BLaER1 treated with 17β-estradiol and CSF1 and Interleukin-3, amounts not matched to agents 10 nM and 100 nM (cell line): ENCODE data around the gene KATNB1.

Experiments used
- H3K27ac ChIP-seq, 11 experiments: shearing (Covaris generic); formaldehyde crosslinking; 2 replicates each; pipeline ENCODE4 v1.8.1; 2022
- H3K27me3 ChIP-seq, 11 experiments: shearing (Covaris generic); formaldehyde crosslinking; 2 replicates each; pipeline ENCODE4 v1.8.1; 2022
- H3K36me3 ChIP-seq, 11 experiments: shearing (Covaris generic); formaldehyde crosslinking; 2 replicates each; pipeline ENCODE4 v1.8.1; 2022
- H3K4me1 ChIP-seq, 10 experiments: shearing (Covaris generic); formaldehyde crosslinking; 2 replicates each; pipeline ENCODE4 v1.8.1; 2022
- H3K4me2 ChIP-seq, 11 experiments: shearing (Covaris generic); formaldehyde crosslinking; 2 replicates each; pipeline ENCODE4 v1.8.1; 2022
- H3K4me3 ChIP-seq, 10 experiments: shearing (Covaris generic); formaldehyde crosslinking; 2 replicates each; pipeline ENCODE4 v1.8.1; 2022
- H3K9ac ChIP-seq, 11 experiments: shearing (Covaris generic); formaldehyde crosslinking; 2 replicates each; pipeline ENCODE4 v1.8.1; 2022
- H3K9me3 ChIP-seq, 11 experiments: shearing (Covaris generic); formaldehyde crosslinking; replicated peaks in 1 of 11; 2 replicates each; pipeline ENCODE4 v1.8.1; 2022
- H4K20me1 ChIP-seq, 11 experiments: shearing (Covaris generic); formaldehyde crosslinking; 2 replicates each; pipeline ENCODE4 v1.8.1; 2022
- Cebpa-rat ChIP-seq, 11 experiments: shearing (Covaris generic); IDR thresholded peaks; 2 replicates each; pipeline ENCODE4 v1.8.1; 2022

Gene KATNB1

GRCh38 chr16:57785924-57786323 is 50.4 kb downstream of the KATNB1 start:
- Histone ChIP-seq H3K4me3 (no peak overlapping the region), H3K27me3 (no peaks in the 10 kb centered on the region), H3K36me3 (peaks cover 0 to 100% (median 16%) of the 10 kb centered on the region in 11 experiments; a peak in 12 of 22 replicates), H3K4me2 (no peak overlapping the region), H3K4me1 (peaks cover 3 to 19% (median 8%) of the 10 kb centered on the region in 10 experiments), H4K20me1 (peaks cover 0 to 92% (median 0%) of the 10 kb centered on the region in 11 experiments; a peak in 6 of 22 replicates), H3K9ac (no peak overlapping the region), H3K27ac (no peak overlapping the region), H3K9me3 (no peaks in the 10 kb centered on the region)
- no peak for TF ChIP-seq Cebpa-rat (IDR thresholded peaks at IDR 0.05)

GRCh38 chr16:57786632-57787518 is 51.3 kb downstream of the KATNB1 start:
- H3K27me3 ChIP-seq: no peaks in the 10 kb centered on the region
- H3K36me3 ChIP-seq: peaks cover 0 to 100% (median 13%) of the 10 kb centered on the region in 11 experiments; a peak in 13 of 22 replicates
- no peak overlapping the region for H3K4me3 ChIP-seq
- H3K9ac ChIP-seq: no peak overlapping the region
- peaks cover 13 to 27% (median 15%) of the 10 kb centered on the region in 10 experiments for H3K4me1 ChIP-seq
- peaks cover 0 to 92% (median 0%) of the 10 kb centered on the region in 11 experiments; a peak in 6 of 22 replicates for H4K20me1 ChIP-seq
- H3K4me2 ChIP-seq: no peak overlapping the region
- TF ChIP-seq Cebpa-rat (IDR thresholded peaks at IDR 0.05): no peak
- H3K9me3 ChIP-seq: no peaks in the 10 kb centered on the region
- no peak overlapping the region for H3K27ac ChIP-seq

GRCh38 chr16:57787519-57787905 is 51.9 kb downstream of the KATNB1 start:
- no peak overlapping the region for H3K27ac ChIP-seq
- peaks cover 0 to 100% (median 13%) of the 10 kb centered on the region in 11 experiments; a peak in 15 of 22 replicates for H3K36me3 ChIP-seq
- H3K9ac ChIP-seq: no peak overlapping the region
- H3K27me3 ChIP-seq: no peaks in the 10 kb centered on the region
- no peak overlapping the region for H3K4me2 ChIP-seq
- H3K4me3 ChIP-seq: no peak overlapping the region
- H3K9me3 ChIP-seq: no peaks in the 10 kb centered on the region
- peaks cover 0 to 92% (median 0%) of the 10 kb centered on the region in 11 experiments; a peak in 6 of 22 replicates for H4K20me1 ChIP-seq
- TF ChIP-seq Cebpa-rat (IDR thresholded peaks at IDR 0.05): no peak
- H3K4me1 ChIP-seq: peaks cover 17 to 27% (median 19%) of the 10 kb centered on the region in 10 experiments

- Histone ChIP-seq H3K9me3 (no peaks in the 10 kb centered on the region), H4K20me1 (peaks cover 0 to 91% (median 0%) of the 10 kb centered on the region in 11 experiments; a peak in 6 of 22 replicates), H3K4me3 (no peak overlapping the region), H3K36me3 (peaks cover 0 to 100% (median 18%) of the 10 kb centered on the region in 11 experiments; a peak in 15 of 22 replicates), H3K27me3 (no peaks in the 10 kb centered on the region), H3K4me2 (no peak overlapping the region), H3K4me1 (peaks cover 17 to 22% (median 19%) of the 10 kb centered on the region in 10 experiments), H3K9ac (no peak overlapping the region), H3K27ac (no peak overlapping the region)
- no peak for TF ChIP-seq Cebpa-rat (IDR thresholded peaks at IDR 0.05)
These were observed 52.8 kb downstream of the KATNB1 start for GRCh38 chr16:57788252-57788841.

GRCh38 chr16:57788951-57789350 is 53.4 kb downstream of the KATNB1 start:
- Histone ChIP-seq H3K4me3 (no peak overlapping the region), H3K9ac (no peak overlapping the region), H3K4me2 (no peak overlapping the region), H4K20me1 (peaks cover 0 to 91% (median 0%) of the 10 kb centered on the region in 11 experiments; a peak in 6 of 22 replicates), H3K27me3 (no peaks in the 10 kb centered on the region), H3K9me3 (no peaks in the 10 kb centered on the region), H3K4me1 (peaks cover 17 to 22% (median 19%) of the 10 kb centered on the region in 10 experiments), H3K36me3 (peaks cover 0 to 100% (median 22%) of the 10 kb centered on the region in 11 experiments; a peak in 15 of 22 replicates), H3K27ac (no peak overlapping the region)
- no peak for TF ChIP-seq Cebpa-rat (IDR thresholded peaks at IDR 0.05)

GRCh38 chr16:57791195-57791892 is 55.8 kb downstream of the KATNB1 start:
- H3K9ac ChIP-seq: peak overlapping the region in 2 of 11 experiments; percentile 36 to 61; a peak in 4 of 22 replicates
- peak overlapping the region in 1 of 10 experiments; percentile 20; a peak in 1 of 20 replicates for H3K4me3 ChIP-seq

GRCh38 chr16:57791893-57792461 is 56.4 kb downstream of the KATNB1 start:
- Histone ChIP-seq H3K9me3 (no peaks in the 10 kb centered on the region), H3K36me3 (peaks cover 0 to 100% (median 25%) of the 10 kb centered on the region in 11 experiments; a peak in 17 of 22 replicates), H3K9ac (peak overlapping the region in 2 of 11 experiments; percentile 36 to 61; a peak in 4 of 22 replicates), H4K20me1 (peaks cover 0 to 83% (median 7%) of the 10 kb centered on the region in 11 experiments; a peak in 9 of 22 replicates), H3K27ac (peak overlapping the region in 4 of 11 experiments; percentile 4 to 29 (median 26); a peak in 3 of 22 replicates), H3K4me1 (peaks cover 28 to 44% (median 34%) of the 10 kb centered on the region in 10 experiments), H3K4me2 (peak overlapping the region; percentile 62 to 95 (median 81)), H3K4me3 (no peak overlapping the region), H3K27me3 (no peaks in the 10 kb centered on the region)
- TF ChIP-seq Cebpa-rat (IDR thresholded peaks at IDR 0.05): no peak

More at GRCh38 chr16:57791195-57791892, 55.8 kb downstream of the KATNB1 start:
- H4K20me1 ChIP-seq: peaks cover 0 to 84% (median 7%) of the 10 kb centered on the region in 11 experiments; a peak in 9 of 22 replicates
- TF ChIP-seq Cebpa-rat (IDR thresholded peaks at IDR 0.05): no peak
- no peaks in the 10 kb centered on the region for H3K9me3 ChIP-seq
- H3K36me3 ChIP-seq: peaks cover 0 to 100% (median 22%) of the 10 kb centered on the region in 11 experiments; a peak in 15 of 22 replicates
- H3K4me1 ChIP-seq: peaks cover 26 to 38% (median 32%) of the 10 kb centered on the region in 10 experiments
- peak overlapping the region; percentile 62 to 95 (median 81) for H3K4me2 ChIP-seq
- H3K27ac ChIP-seq: peak overlapping the region in 6 of 11 experiments; percentile 4 to 29 (median 20); a peak in 7 of 22 replicates
- no peaks in the 10 kb centered on the region for H3K27me3 ChIP-seq
